OCI-LY1 (cell line): Measurements from ENCODE around the gene OLIG2.

Source experiments
- H2AFZ ChIP-seq: fragments of 200-600 bp; sonication (generic), shearing (Covaris generic); 2 replicates; pipeline ENCODE4 v1.6.0; 2014; ENCODE audit warnings: antibody characterized with exemption, mild to moderate bottlenecking, low read length
- H3F3A ChIP-seq: fragments of 200-600 bp; sonication (generic), shearing (Covaris generic); 2 replicates; pipeline ENCODE4 v1.6.0; 2014; ENCODE audit warnings: mild to moderate bottlenecking, antibody characterized with exemption, low read length, moderate library complexity; ENCODE audit not compliant: insufficient read depth
- H3K27ac ChIP-seq: fragments of 200-600 bp; sonication (generic); 2 replicates; pipeline ENCODE4 v1.5.1; 2014; ENCODE audit warnings: low read length, mixed run types, mild to moderate bottlenecking, low read depth; ENCODE audit not compliant: poor library complexity, severe bottlenecking
- H3K27me3 ChIP-seq: fragments of 200-600 bp; sonication (generic); 2 replicates; pipeline ENCODE4 v1.6.0; 2014; ENCODE audit warnings: antibody characterized with exemption, mild to moderate bottlenecking, low read length, moderate library complexity; ENCODE audit not compliant: insufficient read depth
- H3K36me3 ChIP-seq: fragments of 200-600 bp; sonication (generic); 2 replicates; pipeline ENCODE4 v1.6.1; 2014; ENCODE audit warnings: mild to moderate bottlenecking, antibody characterized with exemption, low read length, moderate library complexity, mixed read lengths; ENCODE audit not compliant: insufficient read depth
- H3K4me1 ChIP-seq: fragments of 200-600 bp; sonication (generic); 2 replicates; pipeline ENCODE4 v1.5.1; 2014; ENCODE audit warnings: mild to moderate bottlenecking, low read length, moderate library complexity; ENCODE audit not compliant: insufficient read depth, severe bottlenecking
- H3K4me2 ChIP-seq: fragments of 200-600 bp; sonication (generic), shearing (Covaris generic); 2 replicates; pipeline ENCODE4 v1.6.1; 2014; ENCODE audit warnings: low read length
- H3K4me3 ChIP-seq: fragments of 200-600 bp; sonication (generic); 2 replicates; pipeline ENCODE4 v1.5.1; 2014; ENCODE audit warnings: low read length, low read depth, mild to moderate bottlenecking, mixed read lengths; ENCODE audit not compliant: poor library complexity, severe bottlenecking
- H3K79me2 ChIP-seq: fragments of 200-600 bp; shearing (Covaris generic); 2 replicates; pipeline ENCODE4 v1.6.1; 2016; ENCODE audit warnings: mixed run types, low read length, mixed read lengths; ENCODE audit not compliant: insufficient read depth
- H3K9ac ChIP-seq: fragments of 200-600 bp; sonication (generic), shearing (Covaris generic); 2 replicates; pipeline ENCODE4 v1.6.1; 2014; ENCODE audit warnings: mild to moderate bottlenecking, low read length, mixed read lengths
- H3K9me2 ChIP-seq: fragments of 200-600 bp; sonication (generic), shearing (Covaris generic); 2 replicates; pipeline ENCODE4 v1.6.1; 2014; ENCODE audit warnings: low read depth, mild to moderate bottlenecking, low read length, mixed read lengths
- H3K9me3 ChIP-seq: fragments of 200-600 bp; shearing (Covaris generic); 2 replicates; pipeline ENCODE4 v1.6.1; 2014; ENCODE audit warnings: low read length, mixed read lengths
- H4K20me1 ChIP-seq: fragments of 200-600 bp; sonication (generic), shearing (Covaris generic); 2 replicates; pipeline ENCODE4 v1.6.0; 2016; ENCODE audit warnings: mild to moderate bottlenecking, low read length; ENCODE audit not compliant: insufficient read depth
- CTCF ChIP-seq: fragments of 200-600 bp; sonication (generic), shearing (Covaris generic); IDR thresholded peaks from 2 replicates; pipeline ENCODE4 v1.5.1; 2017; ENCODE audit warnings: mild to moderate bottlenecking, antibody characterized with exemption, low read length, moderate library complexity, mixed read lengths
- EZH2 ChIP-seq: fragments of 200-600 bp; sonication (generic), shearing (Covaris generic); IDR thresholded peaks from 2 replicates; pipeline ENCODE4 v1.8.0; 2017; ENCODE audit warnings: borderline replicate concordance, mixed run types, mild to moderate bottlenecking, antibody characterized with exemption, low read length, moderate library complexity, mixed read lengths

OLIG2 gene

GRCh38 chr21:33033094-33033951 lies 7.6 kb downstream of the OLIG2 start:
- no peak overlapping the region for H2AFZ ChIP-seq

GRCh38 chr21:33033961-33034413 lies 8.3 kb downstream of the OLIG2 start:
- TF ChIP-seq CTCF (no peak), EZH2 (no peak)
- no peaks in the 10 kb centered on the region for H3K36me3 ChIP-seq
- no peak overlapping the region for H3K27ac ChIP-seq
- no peaks in the 10 kb centered on the region for H3K79me2 ChIP-seq
- H3K9me3 ChIP-seq: no peaks in the 10 kb centered on the region
- no peaks in the 10 kb centered on the region for H4K20me1 ChIP-seq
- H3F3A ChIP-seq: no peaks in the 10 kb centered on the region
- no peaks in the 10 kb centered on the region for H3K9me2 ChIP-seq
- H3K4me3 ChIP-seq: no peak overlapping the region
- H3K4me2 ChIP-seq: no peak overlapping the region
- no peaks in the 10 kb centered on the region for H3K4me1 ChIP-seq
- no peak overlapping the region for H3K9ac ChIP-seq
- H3K27me3 ChIP-seq: no peaks in the 10 kb centered on the region
- H2AFZ ChIP-seq: no peak overlapping the region

More at GRCh38 chr21:33033094-33033951, 7.6 kb downstream of the OLIG2 start:
- H3K27me3 ChIP-seq: no peaks in the 10 kb centered on the region
- TF ChIP-seq EZH2 (no peak), CTCF (no peak)
- H3K4me2 ChIP-seq: no peak overlapping the region
- no peaks in the 10 kb centered on the region for H3K9me2 ChIP-seq
- no peaks in the 10 kb centered on the region for H3K4me1 ChIP-seq
- H3K27ac ChIP-seq: no peak overlapping the region
- no peaks in the 10 kb centered on the region for H3K79me2 ChIP-seq
- H3F3A ChIP-seq: no peaks in the 10 kb centered on the region
- no peaks in the 10 kb centered on the region for H3K9me3 ChIP-seq
- no peaks in the 10 kb centered on the region for H4K20me1 ChIP-seq
- no peak overlapping the region for H3K4me3 ChIP-seq
- no peaks in the 10 kb centered on the region for H3K36me3 ChIP-seq
- H3K9ac ChIP-seq: no peak overlapping the region

- H3K4me1 ChIP-seq: no peaks in the 10 kb centered on the region
- no peaks in the 10 kb centered on the region for H3K36me3 ChIP-seq
- H2AFZ ChIP-seq: no peak overlapping the region
- no peaks in the 10 kb centered on the region for H3F3A ChIP-seq
- no peak overlapping the region for H3K9ac ChIP-seq
- no peaks in the 10 kb centered on the region for H3K9me3 ChIP-seq
- no peak overlapping the region for H3K4me2 ChIP-seq
- no peaks in the 10 kb centered on the region for H3K27me3 ChIP-seq
- H3K27ac ChIP-seq: no peak overlapping the region
- H3K79me2 ChIP-seq: no peaks in the 10 kb centered on the region
- H4K20me1 ChIP-seq: no peaks in the 10 kb centered on the region
- no peaks in the 10 kb centered on the region for H3K9me2 ChIP-seq
- no peak for TF ChIP-seq CTCF
- no peak for TF ChIP-seq EZH2
- no peak overlapping the region for H3K4me3 ChIP-seq
Observed at GRCh38 chr21:33035147-33035546, 9.4 kb downstream of the OLIG2 start.
